H7 (cell line): Measurements from ENCODE around the gene CACNB2. TPM values are rescaled to one million over a fixed set of nuclear protein-coding genes. Genes with fewer than 3 reads are reported as not detected.
"Not testable (repeated sequence)": the region's sequence is repeated elsewhere in the genome, so short reads cannot be mapped to it uniquely, and the experiment has no call there.

Experiments used
- DNase-seq: peaks from one replicate; pipeline ENCODE4 v3.0.0; 2012
- H3K27me3 ChIP-seq: 2 replicates; pipeline ENCODE4 v1.6.0; 2011; ENCODE audit warnings: mild to moderate bottlenecking, low read length; ENCODE audit not compliant: control insufficient read depth, insufficient read depth
- H3K36me3 ChIP-seq: replicated peaks from 2 replicates; pipeline ENCODE4 v1.5.1; 2011; ENCODE audit warnings: low read length; ENCODE audit not compliant: control insufficient read depth, insufficient read depth
- H3K4me3 ChIP-seq: 2 replicates; pipeline ENCODE4 v1.5.1; 2011; ENCODE audit warnings: low read depth, mild to moderate bottlenecking, control low read depth, low read length, moderate library complexity; ENCODE audit not compliant: insufficient read depth
- total RNA-seq: library from RNA; depleted of rRNA; stranded (reverse); fragments of >200 nt; shearing (Covaris generic); gene quantifications from 2 replicates; pipeline ENCODE4 v1.2.3, GENCODE V29; 2014

The CACNB2 gene
- total RNA-seq, 1 experiment from 2014 or later = 1.0 TPM

DNA sequence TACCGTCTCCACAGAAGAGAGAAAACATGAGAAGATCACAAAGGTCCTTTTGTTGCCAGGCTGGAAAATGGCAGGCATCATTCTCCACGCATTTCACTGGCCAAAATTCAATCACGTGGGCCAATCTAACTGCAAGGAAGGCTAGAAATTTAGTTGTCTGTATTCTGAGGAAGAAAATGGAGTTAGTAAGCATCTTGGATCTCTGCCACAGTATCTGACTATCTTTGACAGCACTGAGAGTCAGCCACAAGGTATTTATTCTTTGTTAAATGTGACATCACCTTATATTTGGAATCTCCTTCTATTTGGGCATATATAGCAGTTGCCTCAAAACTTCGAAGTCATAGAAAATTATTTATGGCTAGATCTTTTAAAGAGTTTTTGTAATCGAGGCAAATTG is 297.3 kb downstream of the CACNB2 start:
- no peaks in the 10 kb centered on the region for H3K36me3 ChIP-seq
- no peak overlapping the region for H3K4me3 ChIP-seq
- DNase-seq = no peak
- H3K27me3 ChIP-seq = no peaks in the 10 kb centered on the region

DNA sequence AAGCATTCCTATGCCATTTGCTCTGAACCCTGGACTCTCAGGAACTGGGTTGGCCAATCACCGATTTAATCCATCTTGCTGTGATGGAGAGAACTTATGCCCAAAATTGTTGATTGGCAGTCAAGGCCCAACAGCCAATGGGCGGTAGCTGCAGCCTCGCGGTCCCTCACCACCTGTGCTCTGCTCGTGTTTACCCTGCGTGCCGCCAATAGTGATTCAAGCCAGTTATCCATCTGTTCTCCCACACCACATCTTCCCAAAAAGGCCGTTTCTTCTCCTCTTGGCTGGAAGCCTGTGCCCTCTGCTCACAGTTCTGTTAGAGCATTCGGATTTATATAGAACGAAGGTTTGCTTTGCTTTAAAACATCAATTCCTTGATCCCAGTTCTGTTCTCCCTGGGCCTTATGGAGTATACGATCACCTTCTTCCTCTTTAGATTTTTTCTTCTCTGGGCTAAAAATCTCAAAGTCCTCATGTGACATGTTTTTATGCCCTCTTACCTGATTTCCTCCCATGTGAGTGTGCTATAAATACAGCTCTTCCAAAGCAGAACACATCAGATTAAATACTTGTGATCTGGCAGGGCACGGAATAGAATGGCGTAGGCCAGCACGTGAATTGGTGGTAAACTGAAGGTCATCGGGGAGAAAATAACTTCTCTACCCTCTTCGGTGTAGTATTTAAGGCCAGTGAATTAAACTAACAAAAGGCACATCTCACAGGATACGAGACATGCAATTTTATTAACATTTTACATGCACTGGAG is 298.3 kb downstream of the CACNB2 start:
- Histone ChIP-seq H3K27me3 (no peaks in the 10 kb centered on the region), H3K36me3 (no peaks in the 10 kb centered on the region), H3K4me3 (no peak overlapping the region)
- peak; percentile 8 for DNase-seq

DNA sequence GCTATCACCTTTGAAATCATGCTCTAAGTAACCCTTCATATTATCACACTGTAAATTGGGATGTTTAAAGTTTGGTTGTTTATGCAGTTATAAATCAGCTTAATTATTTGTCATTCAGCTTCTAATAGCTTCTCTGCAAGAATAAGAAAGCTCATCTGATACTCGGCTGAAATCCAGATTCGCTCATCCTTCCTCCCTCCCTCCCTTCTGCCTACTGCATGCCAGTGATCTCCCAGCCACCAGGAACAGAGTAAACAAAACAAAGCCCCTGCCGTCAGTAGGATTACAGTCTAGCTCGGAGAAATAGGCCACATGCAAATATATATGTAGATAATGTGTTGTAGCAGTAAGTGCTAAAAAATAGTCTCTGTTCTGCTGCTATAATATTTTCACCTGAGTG is 299.4 kb downstream of the CACNB2 start:
- DNase-seq = no peak
- Histone ChIP-seq H3K36me3 (no peaks in the 10 kb centered on the region), H3K4me3 (no peak overlapping the region), H3K27me3 (no peaks in the 10 kb centered on the region)

DNA sequence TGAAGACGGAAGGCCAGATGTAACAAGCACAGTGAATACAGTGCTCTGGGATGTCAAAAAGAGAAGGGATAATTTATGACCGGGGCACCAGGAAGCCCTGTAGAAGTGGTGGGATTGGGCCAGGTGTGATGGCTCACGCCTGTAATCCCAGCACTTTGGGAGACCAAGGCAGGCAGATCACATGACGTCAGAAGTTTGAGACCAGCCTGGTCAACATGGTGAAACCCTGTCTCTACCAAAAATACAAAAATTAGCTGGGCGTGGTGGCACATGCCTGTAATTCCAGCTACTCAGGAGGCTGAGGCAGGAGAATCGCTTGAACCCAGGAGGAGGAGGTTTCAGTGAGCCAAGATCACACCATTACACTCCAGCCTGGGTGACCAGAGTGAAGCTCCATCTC is 305.4 kb downstream of the CACNB2 start:
- not testable (repeated sequence) for H3K36me3 ChIP-seq, H3K27me3 ChIP-seq, DNase-seq, H3K4me3 ChIP-seq

DNA sequence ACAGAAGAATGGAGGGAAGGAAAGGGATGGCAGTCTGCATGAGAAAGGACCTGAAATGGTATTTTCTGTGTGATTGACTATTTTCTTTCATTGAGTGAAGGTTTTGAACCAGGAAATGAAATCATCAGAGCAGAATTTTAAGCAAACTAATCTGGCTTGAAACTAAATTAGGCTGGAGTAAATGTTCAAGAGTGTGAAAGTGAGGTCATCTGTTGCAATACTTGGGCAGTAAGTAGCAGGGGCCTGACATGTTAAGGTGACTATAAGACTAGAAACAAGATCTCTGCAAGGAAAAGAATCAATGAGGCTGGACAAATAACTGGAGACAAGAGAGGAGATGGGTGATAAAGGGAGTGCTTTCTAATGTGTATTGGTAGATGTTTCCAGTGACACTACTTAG is 306.0 kb downstream of the CACNB2 start:
- no peaks in the 10 kb centered on the region for H3K27me3 ChIP-seq
- H3K4me3 ChIP-seq = no peak overlapping the region
- H3K36me3 ChIP-seq = no peaks in the 10 kb centered on the region
- DNase-seq = no peak

DNA sequence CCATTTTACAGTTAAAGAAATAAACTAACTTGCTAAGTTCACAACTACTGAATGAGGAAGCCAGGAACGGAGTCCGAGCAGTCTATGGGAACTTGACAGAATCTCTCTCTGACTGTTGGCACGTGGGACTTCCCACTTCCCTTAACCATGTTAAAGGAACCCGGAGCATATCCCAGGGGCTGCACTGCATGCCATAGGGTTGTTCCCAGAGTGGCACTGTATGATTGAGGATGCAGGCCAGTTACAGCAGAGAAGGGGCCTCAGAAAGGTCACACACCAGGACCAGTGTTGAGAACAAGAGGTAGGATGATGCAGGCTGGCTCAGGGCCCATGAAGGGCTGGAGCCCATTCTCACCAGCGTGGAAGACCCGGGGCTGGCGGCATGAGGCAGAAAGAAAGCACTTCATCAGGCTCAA is 309.4 kb downstream of the CACNB2 start:
- DNase-seq = no peak
- H3K27me3 ChIP-seq = no peaks in the 10 kb centered on the region
- no peak overlapping the region for H3K4me3 ChIP-seq
- H3K36me3 ChIP-seq = no peaks in the 10 kb centered on the region

DNA sequence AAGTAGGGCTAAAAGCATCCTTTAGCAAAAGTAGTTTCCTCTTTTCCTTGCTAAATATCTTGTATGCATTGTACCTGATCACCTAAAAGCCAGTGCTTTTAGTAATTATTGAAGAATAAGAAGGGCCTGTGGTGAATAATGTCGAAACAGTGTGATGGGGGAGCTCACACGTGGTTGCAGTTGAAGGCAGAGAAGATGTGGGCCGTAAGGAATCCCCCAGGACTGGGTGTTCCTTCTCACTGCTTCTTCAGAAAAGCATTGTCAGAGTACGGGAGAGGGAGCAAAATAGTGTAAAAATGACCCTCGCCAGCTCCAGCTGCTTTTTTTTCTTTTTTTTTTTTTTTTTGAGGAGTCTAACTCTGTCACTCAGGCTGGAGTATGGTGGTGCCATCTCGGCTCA is 310.1 kb downstream of the CACNB2 start:
- H3K4me3 ChIP-seq = no peak overlapping the region
- H3K36me3 ChIP-seq = no peaks in the 10 kb centered on the region
- DNase-seq = no peak
- H3K27me3 ChIP-seq = no peaks in the 10 kb centered on the region

DNA sequence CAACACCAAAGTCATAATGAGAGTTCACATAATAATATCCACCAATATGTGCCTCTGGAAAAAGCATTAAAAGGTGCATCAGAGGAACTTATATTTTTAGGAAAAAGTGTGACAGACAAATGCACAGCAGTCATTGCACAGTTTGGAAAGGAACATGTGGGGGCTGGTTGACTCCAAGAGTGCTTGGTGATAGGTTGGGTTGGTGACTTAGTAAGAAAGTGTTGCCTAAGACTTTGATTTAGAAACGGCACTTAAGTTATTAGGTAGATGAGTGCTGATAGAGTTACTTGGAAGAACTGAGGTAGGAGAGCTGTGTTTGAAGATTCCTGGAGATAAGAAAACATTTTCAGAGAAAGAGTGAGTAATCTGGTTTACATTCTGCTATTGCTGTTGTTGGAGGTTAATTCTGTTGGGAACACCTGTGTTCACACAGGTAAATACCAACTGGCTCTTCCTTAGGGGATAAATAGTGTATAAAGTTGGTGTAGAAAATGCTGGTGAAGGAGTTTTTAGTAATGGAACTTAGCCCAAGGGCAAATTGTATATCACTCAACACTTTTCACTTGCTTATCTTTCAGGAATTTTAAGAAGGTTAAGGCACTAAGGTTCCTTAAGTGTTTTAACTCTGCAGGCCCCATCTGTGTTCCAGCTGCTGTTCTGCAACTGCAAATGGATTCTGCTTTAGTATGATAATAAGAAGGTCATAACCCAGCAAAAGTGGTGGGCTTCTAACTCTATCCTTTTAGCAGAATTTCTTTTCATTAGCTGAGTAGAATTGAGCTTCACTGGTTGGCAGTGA is 315.1 kb downstream of the CACNB2 start:
- DNase-seq = no peak
- Histone ChIP-seq H3K4me3 (no peak overlapping the region), H3K27me3 (no peaks in the 10 kb centered on the region), H3K36me3 (no peaks in the 10 kb centered on the region)

DNA sequence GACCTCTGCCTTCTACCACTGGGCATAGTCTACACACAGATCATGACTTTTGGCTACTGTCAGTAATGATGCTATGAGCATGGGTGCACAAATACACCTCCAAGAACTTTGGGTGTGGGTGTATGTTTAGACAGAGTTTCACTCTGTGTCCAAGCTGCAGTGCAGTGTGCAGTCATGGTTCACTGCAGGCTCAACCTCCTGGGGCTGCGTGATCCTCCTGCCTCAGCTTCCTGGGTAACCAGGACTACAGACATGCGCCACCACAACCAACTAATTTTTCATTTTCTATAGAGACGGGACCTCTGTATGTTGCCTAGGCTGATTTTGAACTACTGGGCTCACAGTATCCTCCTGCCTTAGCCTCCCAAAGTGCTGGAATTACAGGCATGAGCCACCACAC is 316.8 kb downstream of the CACNB2 start:
- H3K36me3 ChIP-seq = no peaks in the 10 kb centered on the region
- no peak for DNase-seq
- H3K27me3 ChIP-seq = no peaks in the 10 kb centered on the region
- no peak overlapping the region for H3K4me3 ChIP-seq

DNA sequence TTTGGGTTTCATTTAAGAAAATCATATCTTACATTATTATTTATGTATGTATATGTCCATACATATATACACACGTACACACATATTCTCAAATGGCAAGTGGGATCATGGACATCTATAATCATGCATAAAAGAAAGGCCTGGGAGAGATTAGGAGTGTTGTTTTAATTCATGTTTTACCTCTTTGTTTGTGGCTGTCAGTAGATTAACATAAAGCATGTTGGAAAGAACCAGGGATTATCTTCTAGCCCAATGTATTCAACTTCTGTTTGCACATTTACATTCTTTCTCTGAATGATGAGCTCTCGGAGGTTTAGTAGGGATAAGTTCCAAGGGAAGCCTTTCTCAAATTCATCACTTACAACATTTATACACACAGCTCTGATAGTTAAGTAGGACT is 319.8 kb downstream of the CACNB2 start:
- Histone ChIP-seq H3K36me3 (no peaks in the 10 kb centered on the region), H3K4me3 (no peak overlapping the region), H3K27me3 (no peaks in the 10 kb centered on the region)
- no peak for DNase-seq

DNA sequence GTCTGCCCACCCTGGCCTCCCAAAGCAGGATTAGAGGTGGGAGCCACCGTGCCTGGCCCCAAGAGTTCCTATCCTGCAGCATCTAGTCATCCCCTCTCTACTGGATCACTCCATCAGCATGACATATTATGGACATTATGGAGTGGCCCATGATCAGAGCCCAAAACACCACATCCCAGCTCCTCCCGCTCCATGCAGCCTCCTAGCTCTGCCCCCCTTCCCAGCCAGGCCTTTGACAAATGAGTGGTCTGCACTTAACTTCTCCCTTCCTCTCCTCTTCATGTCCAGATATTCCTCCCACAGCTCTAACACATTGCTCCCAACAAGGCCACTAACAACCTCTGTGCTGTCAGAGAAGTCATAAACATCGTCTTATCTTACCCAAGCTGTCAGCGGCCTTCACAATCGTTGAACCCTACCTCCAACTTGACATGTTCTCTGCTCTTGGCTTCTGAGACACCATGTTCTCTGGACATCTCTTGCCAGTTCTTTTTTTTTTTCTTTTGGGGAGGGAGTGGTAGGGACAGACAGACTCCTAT is 323.5 kb downstream of the CACNB2 start:
- Histone ChIP-seq H3K27me3 (no peaks in the 10 kb centered on the region), H3K4me3 (no peak overlapping the region), H3K36me3 (no peaks in the 10 kb centered on the region)
- no peak for DNase-seq

DNA sequence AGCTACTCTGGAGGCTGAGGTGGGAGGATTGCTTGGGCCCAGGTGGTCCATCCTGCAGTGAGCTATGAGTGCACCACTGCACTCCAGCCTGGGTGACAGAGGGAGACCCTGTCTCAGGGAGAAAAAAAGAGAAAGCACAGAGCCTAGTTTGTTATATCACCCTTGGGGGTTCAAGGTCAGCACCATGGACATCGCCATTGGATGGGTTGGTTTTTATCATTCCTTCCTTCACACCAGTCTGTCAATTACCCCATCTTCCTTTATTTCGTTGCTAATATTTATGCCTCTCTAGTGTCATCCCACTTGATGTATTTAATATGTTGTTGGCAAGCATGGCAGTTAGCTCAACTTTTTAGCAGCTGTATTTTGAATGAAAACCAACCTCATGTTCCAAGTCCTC is 328.9 kb downstream of the CACNB2 start:
- Histone ChIP-seq H3K36me3 (no peaks in the 10 kb centered on the region), H3K4me3 (no peak overlapping the region), H3K27me3 (no peaks in the 10 kb centered on the region)
- no peak for DNase-seq

DNA sequence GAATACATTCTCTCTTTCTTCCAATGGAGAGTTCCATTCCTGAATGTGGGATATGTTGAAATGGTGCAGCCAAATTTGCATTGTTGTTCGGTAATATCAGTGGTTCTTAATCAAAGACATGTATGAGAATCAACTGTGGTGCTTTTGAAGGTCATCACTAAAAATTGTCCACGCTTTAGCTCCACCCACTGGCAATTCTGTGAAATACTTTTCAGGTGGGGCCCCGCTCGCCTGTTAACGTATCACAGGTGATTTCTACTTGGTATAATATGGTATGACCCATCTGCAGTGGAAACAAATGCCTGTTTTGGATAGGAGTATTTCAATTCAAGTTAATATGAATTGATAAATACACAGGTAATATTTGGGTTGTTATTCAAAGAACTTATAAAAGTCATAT is 332.8 kb downstream of the CACNB2 start:
- Histone ChIP-seq H3K36me3 (no peaks in the 10 kb centered on the region), H3K4me3 (no peak overlapping the region), H3K27me3 (no peaks in the 10 kb centered on the region)
- DNase-seq = no peak

DNA sequence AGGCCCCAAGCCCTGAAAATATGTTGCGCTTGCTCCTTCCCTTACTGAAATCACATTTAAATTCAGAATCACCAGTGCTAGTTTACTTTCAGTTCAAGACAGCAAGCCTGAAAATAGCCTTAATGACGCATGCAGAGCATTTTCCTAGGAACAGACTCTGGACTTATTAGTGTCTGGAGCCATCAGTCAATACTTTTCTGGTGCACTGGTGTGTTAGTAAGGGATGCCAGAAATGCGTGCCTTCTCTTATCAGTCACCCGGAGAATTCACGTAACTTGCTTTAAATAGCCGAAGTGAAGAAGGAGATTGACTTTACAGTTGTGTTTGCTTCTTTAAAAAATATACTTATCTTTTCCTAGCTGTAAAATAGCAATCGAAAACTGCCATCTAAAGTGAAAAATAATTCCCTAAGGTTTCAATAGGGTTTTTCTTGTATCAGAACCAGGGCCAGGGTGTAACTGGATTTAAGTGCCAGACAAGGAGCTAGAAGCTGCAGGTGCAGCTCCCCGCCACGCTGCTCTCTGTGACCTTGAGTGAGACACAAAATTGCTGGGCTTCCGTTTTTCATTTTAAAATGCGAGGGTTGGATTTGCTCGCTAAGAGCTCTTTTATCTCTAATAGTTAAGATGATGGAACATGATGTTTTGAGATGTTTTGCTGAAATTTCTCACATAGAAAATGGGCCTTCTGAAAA is 333.3 kb downstream of the CACNB2 start:
- Histone ChIP-seq H3K36me3 (no peaks in the 10 kb centered on the region), H3K4me3 (no peak overlapping the region), H3K27me3 (no peaks in the 10 kb centered on the region)
- no peak for DNase-seq

DNA sequence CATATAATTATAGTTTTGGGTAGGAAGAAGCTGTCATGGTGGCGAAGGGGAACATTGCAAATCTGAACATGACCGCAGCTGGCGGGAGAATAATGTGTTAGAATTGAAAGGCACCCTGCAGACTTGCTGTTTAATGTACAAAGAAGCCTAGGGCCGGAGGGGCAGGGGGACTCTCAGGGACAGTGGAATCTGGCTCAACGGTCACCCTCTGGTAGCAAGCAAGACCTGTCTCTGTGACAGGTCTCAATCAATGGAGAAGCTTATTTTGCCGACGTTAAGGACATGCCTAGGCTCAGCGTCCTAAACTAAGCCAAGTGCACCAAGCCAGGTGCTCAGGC is 333.9 kb downstream of the CACNB2 start:
- Histone ChIP-seq H3K4me3 (no peak overlapping the region), H3K27me3 (no peaks in the 10 kb centered on the region), H3K36me3 (no peaks in the 10 kb centered on the region)
- no peak for DNase-seq
